HG03558 (cell line): Measurements from ENCODE around the gene EFCAB5.
"Not testable (repeated sequence)": the region's sequence is repeated elsewhere in the genome, so short reads cannot be mapped to it uniquely, and the experiment has no call there.

Experiments used
- ATAC-seq: cut with Tn5 transposase; IDR thresholded peaks from one replicate; pipeline ENCODE4 v1.9.1; 2021; ENCODE audit warnings: moderate number of reproducible peaks; ENCODE audit not compliant: unreplicated experiment; ENCODE audit errors: extremely low read depth

EFCAB5 gene

GRCh38 chr17:30000001-30000754 is 58.7 kb downstream of the EFCAB5 start:
- ATAC-seq, result no peak

DNA sequence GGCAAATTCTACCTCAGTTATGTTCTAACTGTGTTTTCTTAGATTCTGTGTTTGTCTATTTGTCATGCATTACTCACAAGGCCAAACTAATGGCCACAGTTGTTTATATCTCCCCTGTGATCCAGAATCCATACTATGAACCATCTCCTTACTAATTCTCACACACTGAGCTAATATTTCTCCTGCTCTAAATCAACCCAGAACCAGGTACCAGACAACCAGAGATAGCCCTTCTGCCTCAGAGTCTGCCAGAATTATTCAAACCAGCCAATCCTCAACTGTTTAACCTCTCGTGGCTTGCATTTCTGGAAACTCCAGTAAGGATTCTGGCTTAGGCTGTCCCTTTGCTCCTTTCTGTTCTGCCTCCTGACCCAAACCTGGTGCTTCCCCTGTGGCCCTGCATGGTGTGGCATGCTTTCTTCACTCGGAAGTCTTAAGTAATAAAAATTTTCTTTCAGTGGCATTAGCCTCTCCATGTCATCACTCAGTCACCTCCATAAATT is 59.4 kb downstream of the EFCAB5 start:
- ATAC-seq, result no peak

DNA sequence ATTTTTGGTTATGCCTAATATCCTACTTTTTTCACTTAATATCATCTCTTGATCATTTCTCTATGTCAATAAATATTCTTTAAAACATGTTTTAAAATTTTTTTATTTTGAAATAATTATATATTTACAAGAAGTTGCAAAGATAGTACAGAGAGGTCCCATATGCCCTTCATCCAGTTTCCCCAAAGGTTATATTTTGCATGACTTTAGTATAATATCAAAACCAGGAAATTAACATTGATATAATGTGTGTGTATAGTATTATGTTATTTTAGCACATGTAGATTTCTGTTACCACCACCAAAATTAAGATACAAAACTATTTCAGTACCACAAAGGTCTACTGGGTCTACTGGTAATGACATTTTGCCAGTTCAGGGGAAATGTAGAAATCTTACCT is 60.7 kb downstream of the EFCAB5 start:
- no peak for ATAC-seq

DNA sequence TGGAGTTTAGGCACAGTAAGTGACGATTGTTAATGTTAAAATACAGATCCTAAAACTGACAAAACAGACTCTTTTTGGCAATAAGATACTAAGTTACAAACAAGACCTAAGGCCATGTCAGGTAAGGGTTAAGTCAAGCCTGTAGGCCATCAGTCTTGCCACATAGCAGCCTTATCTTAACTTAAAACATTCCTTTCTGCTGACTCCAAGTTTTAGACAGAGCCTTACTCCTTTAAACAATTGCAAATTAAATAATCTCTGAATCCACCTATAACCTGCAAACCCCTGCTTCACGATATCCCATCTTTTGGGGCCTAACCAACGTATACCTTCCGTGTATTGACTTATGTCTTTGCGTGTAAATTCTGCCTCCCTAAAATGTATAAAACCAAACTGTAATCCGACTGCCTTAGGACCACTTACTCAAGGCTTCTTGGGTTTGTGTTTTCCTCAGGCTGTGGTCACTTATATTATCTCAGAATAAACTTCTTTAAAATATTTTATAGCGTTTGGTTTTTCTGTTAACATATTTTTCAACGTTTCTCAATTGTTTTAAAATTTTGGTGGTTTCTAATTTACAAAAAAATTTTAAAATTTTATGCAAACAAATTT is 64.4 kb downstream of the EFCAB5 start:
- no peak for ATAC-seq

DNA sequence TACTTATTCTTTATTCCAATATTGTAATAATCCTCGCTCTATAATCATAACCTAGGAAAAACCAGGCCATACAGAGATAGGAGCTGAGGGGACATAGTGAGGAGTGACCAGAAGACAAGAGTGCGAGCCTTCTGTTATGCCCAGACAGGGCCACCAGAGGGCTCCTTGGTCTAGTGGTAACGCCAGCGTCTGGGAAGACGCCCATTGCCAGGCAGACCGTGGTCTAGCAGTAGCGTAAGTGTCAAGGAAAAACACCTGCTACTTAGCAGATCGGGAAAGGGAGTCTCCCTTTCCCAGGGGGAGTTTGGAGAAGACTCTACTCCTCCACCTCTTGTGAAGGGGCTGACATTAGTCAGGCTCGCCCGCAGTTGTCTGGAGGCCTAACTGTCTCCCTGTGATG is 70.5 kb downstream of the EFCAB5 start:
- not testable (repeated sequence) for ATAC-seq

DNA sequence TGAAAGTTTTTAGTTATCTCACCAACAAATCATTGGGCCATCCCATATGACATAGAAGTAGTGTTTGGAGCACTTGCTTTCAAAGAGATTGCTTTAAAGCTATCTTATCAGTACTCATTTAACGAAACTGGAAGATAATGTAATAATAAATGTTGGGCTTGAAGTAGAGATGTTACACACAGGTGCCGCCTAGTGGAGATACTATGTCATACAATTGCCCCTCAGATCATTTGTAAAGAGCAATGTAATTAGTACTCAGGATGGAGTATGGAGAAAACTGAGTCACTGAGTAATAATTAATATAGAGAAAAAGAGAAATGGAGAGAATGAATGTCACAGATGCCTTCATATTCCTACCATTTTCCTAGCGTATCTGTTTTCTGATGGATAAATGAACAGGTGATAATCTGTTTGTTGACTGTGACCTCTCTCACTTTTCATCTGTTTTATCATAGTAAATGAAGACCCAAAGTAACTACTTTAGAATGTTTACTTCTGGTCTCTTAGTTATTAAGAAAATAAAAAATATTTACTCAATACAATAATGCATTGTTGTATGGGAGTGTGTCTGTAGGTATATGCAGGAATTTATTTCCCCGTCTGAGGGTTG is 80.4 kb downstream of the EFCAB5 start:
- ATAC-seq, result no peak

DNA sequence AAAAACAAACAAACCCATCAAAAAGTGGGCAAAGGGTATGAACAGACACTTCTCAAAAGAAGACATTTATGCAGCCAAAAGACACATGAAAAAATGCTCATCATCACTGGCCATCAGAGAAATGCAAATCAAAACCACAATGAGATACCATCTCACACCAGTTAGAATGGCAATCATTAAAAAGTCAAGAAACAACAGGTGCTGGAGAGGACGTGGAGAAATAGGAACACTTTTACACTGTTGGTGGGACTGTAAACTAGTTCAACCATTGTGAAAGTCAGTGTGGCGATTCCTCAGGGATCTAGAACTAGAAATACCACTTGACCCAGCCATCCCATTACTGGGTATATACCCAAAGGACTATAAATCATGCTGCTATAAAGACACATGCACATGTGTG is 83.9 kb downstream of the EFCAB5 start:
- not testable (repeated sequence) for ATAC-seq

- no peak for ATAC-seq
These were observed 86.2 kb downstream of the EFCAB5 start for GRCh38 chr17:30027676-30028075.

DNA sequence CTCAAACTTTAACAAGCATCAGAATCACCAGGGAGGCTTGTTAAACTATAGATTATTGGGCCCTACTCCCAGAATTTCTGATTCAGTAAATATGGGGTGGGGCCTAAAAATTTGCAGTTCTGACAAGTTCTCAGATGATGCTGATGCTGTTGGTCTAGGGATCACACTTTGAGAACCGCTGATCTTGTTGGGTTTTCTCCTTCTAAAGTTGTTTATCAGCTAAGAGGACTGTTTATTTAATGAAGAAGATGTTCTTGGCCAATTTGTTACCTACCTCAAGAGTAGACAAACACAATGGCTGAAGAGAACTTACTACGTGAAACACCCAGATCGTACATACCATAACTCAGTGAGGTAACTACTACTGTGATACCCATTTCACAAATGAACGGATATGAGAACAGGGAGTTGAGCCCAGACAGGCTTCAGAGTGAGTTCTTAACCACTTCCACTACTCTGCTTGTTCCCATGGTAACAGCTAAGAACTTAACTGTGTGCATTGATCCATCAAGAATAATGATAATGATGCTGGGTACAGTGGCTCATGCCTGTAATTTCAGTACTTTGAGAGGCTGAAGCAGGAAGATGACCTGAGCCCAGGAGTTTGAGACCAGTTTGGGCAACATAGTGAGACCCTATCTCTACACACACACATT is 89.9 kb downstream of the EFCAB5 start:
- ATAC-seq, result no peak

DNA sequence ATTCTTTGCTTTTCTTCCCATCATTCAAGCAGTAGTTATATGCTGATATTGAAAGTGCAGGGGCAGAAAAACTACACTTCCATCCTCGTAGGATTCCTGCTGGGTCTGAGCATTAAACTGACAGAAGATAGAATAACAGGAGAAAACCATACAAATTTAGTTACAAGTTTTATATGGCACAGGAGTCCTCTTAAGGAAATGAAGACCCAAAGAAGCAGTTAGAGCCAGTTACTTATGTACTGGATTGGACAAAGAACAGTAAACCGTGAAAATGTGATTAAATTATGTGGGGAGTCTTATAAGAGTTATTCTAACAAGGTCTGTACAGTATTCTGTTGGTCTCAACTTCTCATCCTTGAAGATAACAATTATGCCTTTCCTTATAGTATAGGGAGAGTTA is 93.9 kb downstream of the EFCAB5 start:
- no peak for ATAC-seq

DNA sequence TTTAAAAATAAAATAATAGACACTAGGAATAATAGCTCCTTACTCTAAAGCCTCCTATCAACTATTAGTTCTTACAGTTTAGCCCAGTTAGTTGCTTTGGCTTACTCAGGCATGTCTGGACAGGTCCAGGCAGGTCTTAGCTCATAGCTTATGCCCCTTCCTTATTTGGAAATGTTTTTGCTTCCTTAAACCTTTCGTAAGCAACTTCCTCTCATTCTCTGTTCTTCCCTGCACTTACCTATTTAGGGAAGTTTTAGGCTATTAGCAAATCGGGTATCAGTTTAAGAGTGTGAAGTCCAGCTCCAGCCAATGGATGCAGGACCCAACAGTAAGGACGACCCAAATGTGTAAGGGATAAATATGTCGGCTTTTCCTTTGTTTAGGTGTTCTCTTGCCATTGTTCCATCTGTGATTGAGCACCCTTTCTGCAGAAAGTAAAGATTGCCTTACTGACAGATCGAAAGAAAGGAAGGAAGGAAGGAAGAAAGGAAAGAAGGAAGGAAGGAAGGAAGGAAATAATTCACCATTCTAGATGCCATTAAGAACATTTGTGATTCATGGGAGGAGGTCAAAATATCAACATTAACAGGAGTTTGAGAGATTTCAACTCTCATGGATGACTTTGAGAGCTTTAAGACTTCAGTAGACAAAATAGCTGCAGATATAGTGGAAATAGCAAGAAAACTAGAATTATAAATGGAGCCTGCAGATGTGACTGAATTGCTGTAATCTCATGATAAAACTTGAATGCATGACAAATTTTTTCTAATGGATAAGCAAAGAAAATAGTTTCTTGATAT is 99.5 kb downstream of the EFCAB5 start:
- ATAC-seq, result not testable (repeated sequence)

GRCh38 chr17:30041551-30041950 is 100.1 kb downstream of the EFCAB5 start:
- ATAC-seq, result no peak

GRCh38 chr17:30062372-30062771 is 120.9 kb downstream of the EFCAB5 start:
- ATAC-seq, result no peak

DNA sequence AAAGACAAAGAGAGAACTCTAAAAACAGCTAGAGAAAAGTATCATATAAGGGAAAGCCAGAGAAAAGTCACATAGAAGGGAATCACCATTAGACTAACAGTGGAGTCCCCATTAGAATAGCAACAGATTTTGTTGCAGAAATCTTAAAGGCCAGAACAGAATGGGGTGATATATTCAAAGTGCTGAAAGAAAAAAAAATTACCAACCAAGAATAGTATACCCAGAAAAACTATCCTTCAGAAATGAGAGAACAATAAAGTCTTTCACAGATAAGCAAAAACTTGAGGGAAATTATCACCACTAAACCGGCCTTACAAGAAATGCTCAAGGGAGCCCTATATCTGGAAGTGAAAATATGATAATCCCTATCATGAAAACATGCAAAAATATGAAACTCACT is 123.3 kb downstream of the EFCAB5 start:
- ATAC-seq, result no peak

DNA sequence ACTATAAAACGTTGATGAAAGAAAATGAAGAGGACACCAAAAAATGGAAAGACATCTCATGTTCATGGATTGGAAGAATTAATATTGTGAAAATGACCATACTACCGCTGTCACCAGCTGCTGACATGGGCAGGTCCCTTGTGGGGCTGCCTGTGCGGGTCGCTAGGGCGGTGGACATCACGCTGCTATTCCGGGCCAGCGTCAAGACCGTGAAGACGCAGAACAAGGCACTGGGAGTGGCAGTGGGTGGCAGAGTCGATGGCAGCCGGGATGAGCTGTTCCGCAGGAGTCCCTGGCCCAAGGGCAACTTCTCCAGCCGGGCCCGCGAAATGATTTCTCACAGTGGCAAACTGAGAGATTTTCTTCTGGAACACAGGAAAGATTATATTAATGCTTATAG is 127.0 kb downstream of the EFCAB5 start:
- no peak for ATAC-seq

- ATAC-seq, result no peak
These were observed 132.8 kb downstream of the EFCAB5 start for GRCh38 chr17:30074254-30074653.

GRCh38 chr17:30074730-30075129 is 133.3 kb downstream of the EFCAB5 start:
- no peak for ATAC-seq

DNA sequence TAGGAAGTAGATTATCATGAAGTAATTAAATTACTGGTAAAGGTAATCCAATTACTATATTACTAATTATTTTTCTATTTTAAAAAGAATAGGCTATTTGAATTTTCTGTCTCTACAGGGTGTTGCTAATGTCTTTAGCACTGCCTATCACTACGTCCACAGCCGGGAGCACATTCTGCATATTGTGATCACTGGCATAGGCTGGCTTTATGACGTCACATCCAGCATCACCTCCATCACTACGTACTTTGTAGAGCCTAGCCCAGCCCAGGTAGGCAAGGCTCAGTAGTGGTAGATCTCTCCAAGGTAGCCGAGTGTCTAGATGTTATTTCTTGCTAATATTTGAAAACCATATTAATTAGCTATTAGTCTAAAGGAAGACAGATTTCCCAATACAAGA is 141.3 kb downstream of the EFCAB5 start:
- ATAC-seq, result no peak

DNA sequence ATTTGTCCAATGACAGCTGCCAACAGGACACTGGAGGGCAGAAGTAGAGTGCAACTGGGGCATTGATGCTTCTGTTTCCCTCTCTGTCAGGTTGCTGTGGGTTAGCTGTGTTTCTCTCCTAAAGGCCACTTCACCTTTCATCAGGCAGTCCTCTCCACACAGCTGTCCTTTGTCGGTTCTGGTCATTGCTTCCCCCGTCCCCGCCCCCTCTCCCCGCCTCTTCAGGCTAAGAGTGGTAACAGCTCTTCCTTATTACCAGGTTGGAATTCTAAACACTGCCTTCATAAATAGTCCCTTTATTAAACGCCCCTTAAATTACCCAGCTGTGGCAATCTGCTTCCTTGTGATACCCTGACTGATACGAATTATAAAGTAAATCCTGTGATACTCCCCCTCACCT is 143.4 kb downstream of the EFCAB5 start:
- no peak for ATAC-seq

DNA sequence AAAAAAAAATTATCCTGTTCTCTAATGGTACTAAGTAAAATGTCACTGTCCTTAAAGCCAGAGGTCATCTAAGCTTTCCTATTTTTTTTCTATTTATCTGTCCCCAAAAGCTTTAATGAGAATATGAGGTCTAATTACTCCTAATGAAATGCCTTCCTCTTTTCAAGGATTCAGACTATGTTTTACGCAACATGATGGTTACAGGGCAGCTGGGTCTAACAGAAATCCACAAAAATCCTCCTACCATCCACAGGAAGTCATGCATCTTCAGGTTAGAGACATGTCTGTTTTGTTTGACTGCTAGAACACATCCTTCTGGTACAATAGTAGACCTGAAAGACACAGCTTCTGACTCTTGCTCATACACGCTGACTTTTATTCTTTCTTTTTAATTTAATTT is 145.5 kb downstream of the EFCAB5 start:
- no peak for ATAC-seq
